HG02870 (cell line): ENCODE results near the gene PLA2G6.
"Not testable (repeated sequence)": the region's sequence is repeated elsewhere in the genome, so short reads cannot be mapped to it uniquely, and the experiment has no call there.

Source experiments
- ATAC-seq: cut with Tn5 transposase; IDR thresholded peaks from one replicate; pipeline ENCODE4 v1.9.1; 2021; ENCODE audit warnings: mild to moderate bottlenecking, moderate library complexity; ENCODE audit not compliant: unreplicated experiment

The PLA2G6 gene

GRCh38 chr22:38137876-38138687 lies 43.5 kb downstream of the PLA2G6 start:
- no peak for ATAC-seq

- no peak for ATAC-seq
Observed at GRCh38 chr22:38136607-38137006, 45.0 kb downstream of the PLA2G6 start.

DNA sequence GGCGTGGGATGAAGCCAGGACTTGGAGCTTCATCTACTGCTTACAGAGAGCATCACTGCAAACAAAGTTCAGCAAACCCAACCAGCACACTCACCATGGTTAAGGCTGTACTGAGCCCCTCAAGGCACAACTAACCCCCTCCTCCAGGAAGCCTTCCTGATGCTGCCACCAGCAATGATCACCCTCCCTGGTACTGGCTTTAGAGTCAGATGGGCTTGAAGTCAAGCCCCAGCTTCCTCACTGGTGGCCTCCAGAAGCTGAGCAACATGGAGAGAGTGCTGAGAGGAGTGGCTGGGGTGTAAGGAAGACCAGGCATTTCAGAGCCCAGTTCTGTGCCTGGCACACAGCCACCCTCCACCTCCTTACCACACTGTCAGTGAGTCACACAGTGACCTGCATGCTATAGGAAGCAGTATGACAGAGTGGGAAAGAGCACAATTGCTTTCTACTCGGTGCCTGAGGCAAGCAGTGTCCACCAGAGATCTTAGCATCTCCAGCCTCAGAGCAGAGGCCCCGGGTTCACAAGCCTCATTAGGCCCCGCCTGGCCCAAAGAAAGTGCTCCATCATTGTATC lies 46.4 kb downstream of the PLA2G6 start:
- no peak for ATAC-seq

DNA sequence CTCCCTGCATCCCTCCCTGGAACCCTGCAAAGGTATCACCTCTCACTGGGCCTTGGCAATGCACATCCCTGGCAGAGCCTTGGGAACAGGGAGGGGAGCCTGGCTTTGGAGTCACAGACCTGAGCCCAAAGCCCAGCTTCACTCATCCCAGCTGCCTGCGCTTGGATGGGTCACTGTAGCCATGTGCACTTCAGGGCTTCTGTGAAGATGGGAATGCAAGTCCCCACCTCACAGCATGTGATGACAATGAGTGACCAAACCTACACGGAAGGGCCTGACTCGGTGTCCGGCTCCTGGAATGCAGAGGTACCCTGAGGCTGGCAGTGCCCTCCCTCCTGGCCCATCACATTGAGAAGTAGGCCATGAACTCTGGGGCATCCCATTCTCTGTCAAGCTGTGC lies 48.3 kb downstream of the PLA2G6 start:
- no peak for ATAC-seq

DNA sequence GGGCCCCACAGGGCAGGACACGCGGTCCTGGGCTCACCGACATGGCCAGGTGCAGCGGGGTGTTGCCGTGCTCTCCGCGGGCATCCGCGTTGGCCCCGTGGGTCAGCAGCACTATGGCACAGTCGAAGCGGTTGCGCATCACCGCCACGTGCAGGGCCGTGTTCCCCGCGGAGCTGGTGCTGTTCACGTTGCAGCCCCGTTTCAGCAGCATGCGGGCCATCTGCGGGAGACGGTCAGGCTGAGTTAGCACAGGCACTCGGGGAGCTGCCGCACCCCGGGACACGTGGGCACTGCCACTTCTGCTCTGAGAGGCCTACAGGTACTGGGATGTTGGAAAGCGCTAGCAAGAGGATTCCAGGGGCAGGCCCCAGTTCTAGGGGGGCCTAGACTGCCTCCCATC lies 48.8 kb downstream of the PLA2G6 start:
- ATAC-seq = no peak

DNA sequence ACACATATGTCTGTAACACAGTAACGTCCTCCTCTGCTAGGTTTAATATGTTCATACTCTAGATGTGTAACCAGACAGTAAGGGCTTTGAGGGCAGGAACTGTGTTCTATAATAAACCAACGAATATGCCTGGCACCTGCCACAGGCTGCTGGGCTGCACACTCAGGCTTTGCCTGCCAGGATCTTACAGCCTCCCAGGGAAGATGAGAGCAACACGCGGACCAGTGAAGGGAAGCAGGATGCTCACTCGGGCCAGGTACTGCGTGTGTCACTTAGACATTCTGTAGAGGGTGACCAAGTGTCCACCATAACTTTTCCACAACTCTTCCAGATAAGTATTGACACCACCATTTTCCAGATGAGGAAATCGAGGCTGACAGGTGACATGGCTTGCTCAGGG lies 49.5 kb downstream of the PLA2G6 start:
- no peak for ATAC-seq

GRCh38 chr22:38131399-38131798 lies 50.2 kb downstream of the PLA2G6 start:
- ATAC-seq = no peak

DNA sequence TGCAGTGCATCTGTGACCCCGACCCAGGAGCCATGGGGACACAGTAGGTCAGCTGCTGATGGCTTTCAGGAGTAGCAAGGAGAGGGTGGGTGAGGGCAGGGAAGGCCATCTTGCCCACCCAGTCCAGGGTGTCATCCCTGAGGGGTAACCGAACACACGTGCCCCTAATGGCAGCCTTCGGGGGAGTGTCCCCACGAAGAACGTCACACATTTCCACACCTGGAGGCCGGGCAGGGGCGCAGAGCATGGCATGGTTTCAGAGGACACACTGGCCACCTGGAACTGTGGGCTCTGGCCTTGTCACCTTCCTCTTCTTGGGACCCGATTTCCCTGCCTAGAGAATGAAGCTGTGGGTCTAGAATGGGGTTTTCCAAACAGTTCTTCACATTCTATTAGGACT lies 51.8 kb downstream of the PLA2G6 start:
- no peak for ATAC-seq

- ATAC-seq = no peak
Observed at GRCh38 chr22:38129021-38129420, 52.6 kb downstream of the PLA2G6 start.

DNA sequence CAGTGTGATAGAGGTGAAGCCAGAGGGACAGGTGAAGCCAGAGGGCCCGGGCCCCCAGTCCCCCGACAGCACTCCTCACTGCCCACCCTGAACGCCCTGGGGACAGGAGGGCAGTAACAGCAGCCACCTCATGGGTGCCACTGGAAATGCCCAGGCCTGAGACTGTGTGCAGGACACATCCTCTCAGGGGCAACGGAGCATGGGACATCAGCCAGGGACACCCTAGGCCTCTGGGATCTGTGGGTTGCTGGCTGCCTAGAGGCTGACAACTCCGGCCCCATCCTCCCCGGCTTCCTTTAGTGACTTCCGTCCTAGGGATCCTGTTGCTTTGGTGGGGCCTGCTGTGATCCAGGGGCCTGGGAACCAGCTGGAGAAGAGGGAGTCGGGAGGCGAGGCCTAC lies 53.8 kb downstream of the PLA2G6 start:
- ATAC-seq = no peak

DNA sequence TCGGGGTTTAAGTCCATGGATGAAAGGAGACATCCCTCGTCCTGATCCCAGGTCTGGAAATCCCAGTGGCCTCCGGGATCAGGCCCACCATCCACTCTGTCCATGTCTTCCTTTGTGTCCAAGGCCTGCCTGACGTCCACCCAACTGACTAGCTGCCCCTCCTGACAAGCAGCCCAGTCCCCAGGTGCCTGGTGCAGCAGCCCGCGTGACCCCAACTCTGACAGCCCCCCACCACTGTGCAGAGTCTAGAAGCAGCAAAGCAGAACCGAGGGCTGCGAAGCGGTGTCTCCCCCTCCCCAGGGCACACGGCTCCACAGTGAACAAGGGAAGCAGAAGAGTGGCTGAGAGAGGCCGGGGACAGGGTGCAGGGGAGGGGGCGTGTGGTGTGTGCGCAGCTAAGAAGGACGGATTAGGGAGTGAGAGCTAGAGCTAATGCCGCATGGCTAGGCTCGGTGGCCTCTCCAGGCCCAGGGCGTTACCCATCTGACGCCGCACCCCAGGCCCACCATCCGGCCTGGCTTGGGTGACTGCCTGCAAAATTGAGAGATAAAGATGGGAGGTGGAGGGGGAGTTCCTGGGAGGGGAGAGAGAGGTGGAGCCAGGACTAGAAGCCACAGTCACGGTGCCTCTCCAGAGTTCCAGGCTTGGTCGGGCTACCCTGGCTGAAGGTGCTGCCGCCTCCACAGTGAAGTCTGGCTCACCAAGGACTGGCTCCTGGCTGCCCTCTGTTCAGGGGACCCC lies 54.5 kb downstream of the PLA2G6 start:
- no peak for ATAC-seq

- no peak for ATAC-seq
Observed at GRCh38 chr22:38125751-38126201, 55.9 kb downstream of the PLA2G6 start.

DNA sequence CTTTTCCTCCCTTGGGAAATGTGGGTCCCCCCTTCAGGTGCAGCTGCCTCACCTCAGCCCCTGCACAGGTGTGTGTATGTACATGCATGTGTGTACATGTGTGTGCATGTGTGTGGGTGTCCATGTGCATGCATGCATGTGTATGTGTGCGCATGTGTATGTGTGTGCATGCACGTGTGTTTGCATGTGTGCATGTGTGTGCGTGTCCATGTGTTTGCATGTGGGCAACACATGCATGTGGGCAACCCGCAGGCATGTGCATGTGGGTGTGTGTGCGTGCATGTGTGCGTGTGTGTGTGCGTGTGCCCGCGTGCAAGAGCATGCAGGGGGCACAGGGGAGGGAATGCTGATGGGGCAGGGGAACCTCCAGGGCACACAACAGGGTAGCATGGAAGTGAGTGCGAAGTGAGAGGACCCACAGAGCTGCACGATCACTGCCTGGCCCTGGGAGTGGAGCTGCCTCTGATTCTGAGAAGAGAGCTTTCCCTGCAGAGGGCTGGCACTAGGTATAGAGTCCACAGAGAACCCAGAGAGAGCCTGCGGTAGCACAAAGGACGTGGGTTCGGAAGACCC lies 56.5 kb downstream of the PLA2G6 start:
- ATAC-seq = no peak

GRCh38 chr22:38124236-38124974 lies 57.2 kb downstream of the PLA2G6 start:
- no peak for ATAC-seq

DNA sequence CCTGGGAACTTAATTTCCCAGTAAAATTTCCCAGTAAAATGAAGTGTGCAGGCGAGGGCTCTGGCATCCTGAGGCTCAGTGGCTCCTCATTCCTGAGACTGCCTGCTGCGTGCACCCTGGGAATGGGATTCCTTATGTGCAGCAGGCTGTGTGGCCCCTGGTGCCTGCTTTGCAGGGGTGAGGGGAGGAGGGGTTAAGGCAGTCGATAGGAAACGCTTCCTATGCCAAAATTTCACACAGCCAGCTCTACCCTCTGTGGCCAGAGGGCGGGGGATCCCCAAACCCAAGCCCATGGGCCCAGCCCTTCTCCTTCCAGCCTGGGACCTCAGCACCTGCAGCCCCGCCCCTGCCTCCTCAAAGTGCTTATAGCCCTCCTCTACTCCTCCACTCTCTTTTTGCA lies 59.0 kb downstream of the PLA2G6 start:
- ATAC-seq = no peak

GRCh38 chr22:38120359-38121110 lies 61.1 kb downstream of the PLA2G6 start:
- ATAC-seq = no peak

DNA sequence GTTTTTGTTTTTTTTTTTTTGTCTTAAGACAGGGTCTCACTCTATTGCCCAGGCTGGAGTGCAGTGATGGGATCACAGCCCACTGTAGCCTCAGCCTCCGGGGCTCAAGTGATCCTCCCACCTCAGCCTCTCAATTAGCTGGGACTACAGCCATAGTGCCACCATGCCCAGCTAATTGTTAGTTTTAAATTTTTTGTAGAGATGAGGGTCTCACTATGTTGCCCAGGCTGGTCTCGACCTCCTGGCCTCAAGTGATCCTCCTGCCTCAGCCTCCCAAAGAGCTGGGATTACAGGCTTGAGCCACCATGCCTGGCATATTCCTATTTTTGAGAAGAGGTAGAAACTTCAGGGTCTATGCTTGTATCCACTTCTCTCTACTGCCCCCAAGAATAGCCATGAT lies 62.9 kb downstream of the PLA2G6 start:
- ATAC-seq = not testable (repeated sequence)

- ATAC-seq = no peak
Observed at GRCh38 chr22:38118182-38118581, 63.4 kb downstream of the PLA2G6 start.

DNA sequence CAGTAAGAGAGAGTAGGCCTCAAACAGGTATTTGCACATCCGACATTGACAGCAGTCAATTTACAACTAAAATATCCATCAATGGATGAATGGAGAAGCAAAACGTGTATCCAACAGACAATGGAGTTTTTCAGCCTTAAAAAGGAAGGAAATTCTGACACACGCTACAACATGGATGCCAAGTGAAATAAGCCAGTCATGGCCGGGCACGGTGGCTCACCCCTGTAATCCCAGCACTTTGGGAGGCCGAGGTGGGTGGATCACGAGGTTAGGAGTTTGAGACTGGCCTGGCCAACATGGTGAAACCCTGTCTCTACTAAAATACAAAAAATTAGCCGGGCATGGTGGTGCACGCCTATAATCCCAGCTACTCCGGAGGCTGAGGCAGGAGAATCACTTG lies 64.1 kb downstream of the PLA2G6 start:
- ATAC-seq = not testable (repeated sequence)
